HG02840 (cell line): ENCODE measurements around the gene UNCX.

Source experiments
- ATAC-seq: cut with Tn5 transposase; IDR thresholded peaks from one replicate; pipeline ENCODE4 v1.9.1; 2021; ENCODE audit warnings: mild to moderate bottlenecking, moderate library complexity, moderate number of reproducible peaks; ENCODE audit not compliant: unreplicated experiment, low FRiP score

Gene UNCX

DNA sequence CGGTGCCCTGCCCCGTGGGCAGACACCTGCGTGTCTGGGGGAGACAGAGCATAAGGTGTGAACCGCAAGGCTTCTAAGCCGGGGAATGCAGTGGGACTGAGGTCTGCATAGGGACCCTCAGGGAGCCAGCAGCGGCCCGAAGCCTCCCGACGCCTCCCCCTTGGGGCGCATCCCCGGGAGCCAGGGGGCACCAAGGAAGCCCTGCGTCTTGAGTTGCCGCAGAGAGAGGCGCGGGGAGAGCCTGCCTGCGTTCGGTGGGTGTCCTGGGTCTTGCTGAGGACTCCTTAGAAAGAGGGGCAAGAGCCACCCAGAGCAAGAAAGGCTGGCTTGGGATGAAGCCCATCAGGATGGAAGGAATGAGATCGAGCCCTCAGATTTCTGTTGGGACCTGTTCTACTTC, 18.2 kb upstream of the UNCX start:
- no peak for ATAC-seq

GRCh38 chr7:1218541-1219165, 14.0 kb upstream of the UNCX start:
- no peak for ATAC-seq

DNA sequence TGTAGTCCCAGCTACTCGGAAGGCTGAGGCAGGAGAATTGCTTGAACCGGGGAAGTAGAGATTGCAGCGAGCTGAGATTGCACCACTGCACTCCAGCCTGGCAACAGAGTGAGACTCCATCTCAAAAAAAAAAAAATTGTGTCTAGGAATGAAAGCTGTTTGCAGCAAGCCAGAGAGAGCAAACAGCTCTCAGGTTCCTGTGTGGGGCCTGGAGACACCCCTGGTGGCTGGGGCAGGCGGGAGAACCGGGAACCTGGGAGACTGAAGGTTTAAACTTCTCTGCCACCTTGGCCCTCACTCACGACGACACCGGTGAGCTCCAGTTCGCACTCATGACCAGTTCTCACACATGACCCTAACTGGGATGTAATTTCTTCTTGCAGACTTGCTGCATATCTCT, 13.2 kb upstream of the UNCX start:
- no peak for ATAC-seq

DNA sequence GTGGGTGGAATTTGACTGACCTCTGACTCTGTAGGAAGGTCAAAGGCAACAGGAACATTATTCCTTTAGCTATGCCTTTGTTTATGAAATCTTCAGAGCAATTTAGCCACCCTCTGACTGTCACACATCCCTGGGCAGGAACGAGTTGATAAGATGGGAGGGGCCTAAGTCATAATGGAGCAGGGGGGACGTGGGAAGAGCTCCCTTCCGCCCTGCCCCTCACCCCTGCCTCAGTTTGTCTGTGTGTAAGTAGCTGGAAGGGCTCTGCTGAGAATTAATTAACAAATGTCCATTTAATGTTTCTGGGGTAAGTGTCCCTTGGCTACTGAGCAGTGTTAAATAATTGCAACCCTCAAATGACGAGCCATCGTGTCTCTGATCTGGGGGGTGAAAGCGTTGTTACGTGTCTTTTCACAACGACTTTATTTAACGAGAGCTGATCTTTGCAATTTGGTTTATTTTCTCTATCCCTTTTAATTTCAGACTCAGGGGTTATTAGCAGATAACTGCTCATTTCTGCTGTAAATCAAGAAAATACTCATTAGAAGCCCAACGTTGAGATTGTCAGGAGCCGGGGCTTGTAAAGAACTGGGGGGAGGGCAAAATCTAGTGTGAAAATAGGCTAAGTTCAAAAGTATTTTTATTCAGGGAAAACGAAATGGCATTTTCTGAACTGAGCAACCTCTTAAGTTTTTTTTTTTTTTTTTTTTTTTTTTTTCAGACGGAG, 12.5 kb upstream of the UNCX start:
- ATAC-seq: no peak

GRCh38 chr7:1220977-1221745, 11.5 kb upstream of the UNCX start:
- ATAC-seq: no peak

- no peak for ATAC-seq
Observed at GRCh38 chr7:1223196-1223981, 9.3 kb upstream of the UNCX start.

GRCh38 chr7:1224086-1224716, 8.5 kb upstream of the UNCX start:
- ATAC-seq: no peak

- no peak for ATAC-seq
Observed at GRCh38 chr7:1225030-1225429, 7.6 kb upstream of the UNCX start.

- ATAC-seq: no peak
Observed at GRCh38 chr7:1225441-1226185, 7.1 kb upstream of the UNCX start.

GRCh38 chr7:1226186-1226901, 6.3 kb upstream of the UNCX start:
- ATAC-seq: no peak

GRCh38 chr7:1227071-1227804, 5.4 kb upstream of the UNCX start:
- ATAC-seq: no peak

DNA sequence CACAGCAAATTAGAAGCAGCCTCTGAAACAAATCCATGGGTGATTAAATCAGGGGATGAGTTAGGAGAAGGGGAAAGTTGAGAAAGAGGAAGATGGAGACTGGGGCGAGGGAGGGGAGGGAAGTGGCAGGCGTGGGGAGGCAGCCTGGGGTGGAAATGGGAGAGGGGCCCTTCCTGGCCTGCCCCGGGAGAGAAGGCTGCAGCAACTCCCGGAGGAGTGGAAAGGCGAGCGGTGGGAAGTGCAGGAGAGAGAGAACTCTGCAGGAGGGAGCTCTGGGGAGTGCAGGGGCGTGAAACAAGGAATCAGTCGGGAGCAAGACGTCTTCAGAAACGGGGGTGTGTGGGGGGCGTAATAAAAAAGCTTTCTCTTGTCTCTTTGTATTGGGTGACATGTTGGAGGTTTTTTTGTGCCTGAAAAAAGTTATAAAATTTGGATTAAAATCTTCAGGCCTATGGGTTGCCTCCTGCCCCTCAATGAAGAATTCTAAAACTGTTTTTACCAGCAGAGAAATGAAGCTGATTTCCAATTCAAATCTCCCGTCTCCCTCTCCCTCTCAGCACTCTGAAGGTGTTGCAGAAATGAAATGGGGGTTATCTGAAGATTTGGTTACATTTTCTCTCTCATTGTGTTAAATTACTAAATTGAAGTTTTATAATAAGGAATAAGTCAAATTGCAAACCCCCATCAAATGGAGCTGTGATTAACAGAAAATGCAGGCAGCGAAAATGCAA, 4.7 kb upstream of the UNCX start:
- ATAC-seq: no peak

- ATAC-seq: no peak
Observed at GRCh38 chr7:1228545-1229201, 4.0 kb upstream of the UNCX start.

GRCh38 chr7:1229202-1229947, 3.3 kb upstream of the UNCX start:
- ATAC-seq: no peak

GRCh38 chr7:1229956-1230355, 2.7 kb upstream of the UNCX start:
- ATAC-seq: no peak

DNA sequence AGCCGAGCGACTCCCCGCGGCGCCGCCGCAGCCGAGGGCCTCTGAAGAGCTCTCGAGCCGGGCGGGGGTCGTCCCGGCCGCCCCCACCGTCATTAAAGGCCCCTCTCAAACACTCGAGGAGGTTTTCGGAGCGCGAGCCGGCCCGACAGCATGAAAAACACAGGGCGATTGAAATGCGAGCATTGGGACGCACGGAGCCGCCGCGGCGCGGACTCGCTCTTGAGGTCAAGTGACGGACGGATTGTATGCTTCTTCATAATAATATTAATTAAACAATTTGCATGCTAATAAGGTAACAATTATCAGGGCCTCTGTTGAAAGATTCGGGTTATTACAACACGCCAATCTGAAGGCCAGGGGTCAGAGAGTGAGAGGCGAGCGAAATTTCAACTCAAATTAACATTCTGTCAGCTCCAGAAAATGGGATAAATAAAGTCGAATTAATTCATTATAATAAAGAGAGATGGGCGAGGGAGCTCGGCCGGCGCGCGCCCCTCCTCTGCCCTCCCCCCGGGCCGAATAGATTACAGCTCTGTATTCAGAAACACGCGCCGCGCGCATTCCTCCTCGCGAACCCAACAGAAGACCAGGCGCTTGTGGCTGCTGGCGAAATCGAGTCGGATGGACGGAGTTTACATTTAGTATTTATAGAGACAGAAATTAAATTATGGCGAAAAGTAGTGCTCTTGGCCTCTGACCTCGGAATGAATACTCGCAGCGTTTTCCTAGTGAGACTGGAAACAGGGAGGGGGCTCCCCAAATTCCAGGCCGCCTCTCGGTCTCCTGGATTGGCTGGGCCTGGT, 2.1 kb upstream of the UNCX start:
- no peak for ATAC-seq
